ENCODE measurements around the gene SLC35D2. TPM values are rescaled to one million over a fixed set of nuclear protein-coding genes. Genes with fewer than 3 reads are reported as not detected.
"Not testable (repeated sequence)": the region's sequence is repeated elsewhere in the genome, so short reads cannot be mapped to it uniquely, and the experiment has no call there.

SLC35D2 gene
- total RNA-seq, 2 donors from 2014 or later: 4.2 to 12.9 TPM

GRCh38 chr9:96360976-96361375, 22.5 kb downstream of the SLC35D2 start:
- Mint-ChIP-seq H3K27ac (no peak overlapping the region), H3K4me1 (ENCODE audit: low read depth in 2 of 2) (no peaks in the 10 kb centered on the region), H3K36me3 (peaks cover 5% of the 10 kb centered on the region), H3K27me3 (no peaks in the 10 kb centered on the region), H3K4me3 (no peak overlapping the region), H3K9me3 (no peaks in the 10 kb centered on the region)
- ATAC-seq: no peak
- DNase-seq (ENCODE audit: low spot score): no peak

GRCh38 chr9:96360523-96360922, 23.0 kb downstream of the SLC35D2 start:
- H3K9me3 Mint-ChIP-seq; DNase-seq (ENCODE audit: low spot score); H3K4me1 Mint-ChIP-seq (ENCODE audit: low read depth in 2 of 2); H3K4me3 Mint-ChIP-seq; H3K27ac Mint-ChIP-seq; ATAC-seq; H3K27me3 Mint-ChIP-seq; H3K36me3 Mint-ChIP-seq: not testable (repeated sequence)

- no peak overlapping the region for H3K27ac Mint-ChIP-seq
- no peaks in the 10 kb centered on the region for H3K4me1 Mint-ChIP-seq (ENCODE audit: low read depth in 2 of 2)
- H3K9me3 Mint-ChIP-seq: no peaks in the 10 kb centered on the region
- DNase-seq (ENCODE audit: low spot score): no peak
- no peak for ATAC-seq
- no peaks in the 10 kb centered on the region for H3K36me3 Mint-ChIP-seq
- no peak overlapping the region for H3K4me3 Mint-ChIP-seq
- no peaks in the 10 kb centered on the region for H3K27me3 Mint-ChIP-seq
Observed at GRCh38 chr9:96350866-96351265, 32.6 kb downstream of the SLC35D2 start.

- no peak overlapping the region for H3K4me3 Mint-ChIP-seq
- no peak for DNase-seq (ENCODE audit: low spot score)
- H3K4me1 Mint-ChIP-seq (ENCODE audit: low read depth in 2 of 2): no peaks in the 10 kb centered on the region
- no peaks in the 10 kb centered on the region for H3K9me3 Mint-ChIP-seq
- H3K27ac Mint-ChIP-seq: no peak overlapping the region
- H3K36me3 Mint-ChIP-seq: no peaks in the 10 kb centered on the region
- H3K27me3 Mint-ChIP-seq: no peaks in the 10 kb centered on the region
- ATAC-seq: no peak
Observed at GRCh38 chr9:96348261-96348660, 35.2 kb downstream of the SLC35D2 start.

GRCh38 chr9:96345551-96345950, 38.0 kb downstream of the SLC35D2 start:
- Mint-ChIP-seq H3K9me3 (no peaks in the 10 kb centered on the region), H3K4me3 (no peak overlapping the region), H3K4me1 (ENCODE audit: low read depth in 2 of 2) (no peaks in the 10 kb centered on the region), H3K36me3 (no peaks in the 10 kb centered on the region), H3K27me3 (no peaks in the 10 kb centered on the region), H3K27ac (no peak overlapping the region)
- ATAC-seq (peak in 1 of 2 donors; percentile 32), DNase-seq (ENCODE audit: low spot score) (no peak)

- Mint-ChIP-seq H3K4me1 (ENCODE audit: low read depth in 2 of 2) (no peaks in the 10 kb centered on the region), H3K27me3 (no peaks in the 10 kb centered on the region), H3K9me3 (no peaks in the 10 kb centered on the region), H3K27ac (no peak overlapping the region), H3K36me3 (no peaks in the 10 kb centered on the region), H3K4me3 (no peak overlapping the region)
- DNase-seq (ENCODE audit: low spot score) (no peak), ATAC-seq (no peak)
Observed at GRCh38 chr9:96344458-96345180, 38.9 kb downstream of the SLC35D2 start.

- no peaks in the 10 kb centered on the region for H3K27me3 Mint-ChIP-seq
- no peak overlapping the region for H3K27ac Mint-ChIP-seq
- H3K4me3 Mint-ChIP-seq: no peak overlapping the region
- no peaks in the 10 kb centered on the region for H3K4me1 Mint-ChIP-seq (ENCODE audit: low read depth in 2 of 2)
- no peaks in the 10 kb centered on the region for H3K36me3 Mint-ChIP-seq
- ATAC-seq (no peak), DNase-seq (ENCODE audit: low spot score) (no peak)
- H3K9me3 Mint-ChIP-seq: no peaks in the 10 kb centered on the region
Observed at GRCh38 chr9:96343515-96344360, 39.8 kb downstream of the SLC35D2 start.

GRCh38 chr9:96342571-96343245, 40.8 kb downstream of the SLC35D2 start:
- no peaks in the 10 kb centered on the region for H3K27me3 Mint-ChIP-seq
- H3K4me1 Mint-ChIP-seq (ENCODE audit: low read depth in 2 of 2): no peaks in the 10 kb centered on the region
- no peak for DNase-seq (ENCODE audit: low spot score)
- H3K9me3 Mint-ChIP-seq: no peaks in the 10 kb centered on the region
- no peak for ATAC-seq
- no peak overlapping the region for H3K4me3 Mint-ChIP-seq
- H3K36me3 Mint-ChIP-seq: no peaks in the 10 kb centered on the region
- no peak overlapping the region for H3K27ac Mint-ChIP-seq

GRCh38 chr9:96340707-96341106, 42.8 kb downstream of the SLC35D2 start:
- no peak for DNase-seq (ENCODE audit: low spot score)
- H3K27me3 Mint-ChIP-seq: no peaks in the 10 kb centered on the region
- H3K4me3 Mint-ChIP-seq: no peak overlapping the region
- no peak for ATAC-seq
- H3K27ac Mint-ChIP-seq: no peak overlapping the region
- no peaks in the 10 kb centered on the region for H3K36me3 Mint-ChIP-seq
- no peaks in the 10 kb centered on the region for H3K9me3 Mint-ChIP-seq
- H3K4me1 Mint-ChIP-seq (ENCODE audit: low read depth in 2 of 2): no peaks in the 10 kb centered on the region

GRCh38 chr9:96338299-96338698, 45.2 kb downstream of the SLC35D2 start:
- Mint-ChIP-seq H3K4me1 (ENCODE audit: low read depth in 2 of 2) (no peaks in the 10 kb centered on the region), H3K36me3 (no peaks in the 10 kb centered on the region), H3K27ac (no peak overlapping the region), H3K9me3 (no peaks in the 10 kb centered on the region), H3K27me3 (no peaks in the 10 kb centered on the region), H3K4me3 (no peak overlapping the region)
- no peak for ATAC-seq
- DNase-seq (ENCODE audit: low spot score): no peak

- ATAC-seq: no peak
- no peaks in the 10 kb centered on the region for H3K4me1 Mint-ChIP-seq (ENCODE audit: low read depth in 2 of 2)
- H3K27ac Mint-ChIP-seq: no peak overlapping the region
- no peak for DNase-seq (ENCODE audit: low spot score)
- no peak overlapping the region for H3K4me3 Mint-ChIP-seq
- no peaks in the 10 kb centered on the region for H3K27me3 Mint-ChIP-seq
- H3K9me3 Mint-ChIP-seq: no peaks in the 10 kb centered on the region
- no peaks in the 10 kb centered on the region for H3K36me3 Mint-ChIP-seq
Observed at GRCh38 chr9:96333958-96334357, 49.6 kb downstream of the SLC35D2 start.

- no peaks in the 10 kb centered on the region for H3K4me1 Mint-ChIP-seq (ENCODE audit: low read depth in 2 of 2)
- no peaks in the 10 kb centered on the region for H3K36me3 Mint-ChIP-seq
- ATAC-seq: no peak
- no peaks in the 10 kb centered on the region for H3K9me3 Mint-ChIP-seq
- no peak for DNase-seq (ENCODE audit: low spot score)
- no peak overlapping the region for H3K4me3 Mint-ChIP-seq
- H3K27ac Mint-ChIP-seq: no peak overlapping the region
- H3K27me3 Mint-ChIP-seq: no peaks in the 10 kb centered on the region
Observed at GRCh38 chr9:96331236-96331947, 52.1 kb downstream of the SLC35D2 start.

GRCh38 chr9:96327694-96328352, 55.7 kb downstream of the SLC35D2 start:
- Mint-ChIP-seq H3K36me3 (no peaks in the 10 kb centered on the region), H3K9me3 (no peaks in the 10 kb centered on the region), H3K27ac (no peak overlapping the region), H3K27me3 (no peaks in the 10 kb centered on the region), H3K4me1 (ENCODE audit: low read depth in 2 of 2) (no peaks in the 10 kb centered on the region), H3K4me3 (no peak overlapping the region)
- DNase-seq (ENCODE audit: low spot score): peak; percentile 69
- peak; percentile 75 to 77 for ATAC-seq

All from natural killer cell treated with Interleukin-12 subunit alpha and Interleukin-12 subunit beta and Interleukin-15 and Interleukin-18, amount 100 ng/mL, for 72 hours (primary cell).